RWPE2 (cell line): ENCODE data around the gene LRRC71.

Experiments
- ATAC-seq: fragments of 200-7000 bp; cut with Tn5 transposase; 3 replicates; pipeline ENCODE4 v1.9.1; 2021; ENCODE audit warnings: low read depth
- DNase-seq: peaks from one replicate; pipeline ENCODE4 v3.0.0-alpha.2; 2020; ENCODE audit warnings: low spot score
- H3K27ac ChIP-seq: fragments of 450-650 bp; 2 replicates; pipeline ENCODE4 v1.5.1; 2017; ENCODE audit warnings: mild to moderate bottlenecking; ENCODE audit not compliant: poor library complexity, severe bottlenecking
- H3K27me3 ChIP-seq: fragments of 250-450 bp; sonication (Bioruptor Pico); 2 replicates; pipeline ENCODE4 v1.5.1; 2021; ENCODE audit warnings: mild to moderate bottlenecking, moderate library complexity; ENCODE audit not compliant: insufficient read depth, poor library complexity, severe bottlenecking
- H3K36me3 ChIP-seq: fragments of 250-450 bp; sonication (Bioruptor Pico); 2 replicates; pipeline ENCODE4 v1.5.1; 2020; ENCODE audit warnings: low read depth, mild to moderate bottlenecking, moderate library complexity
- H3K4me1 ChIP-seq: fragments of 250-450 bp; sonication (Bioruptor Pico); 2 replicates; pipeline ENCODE4 v1.5.1; 2021; ENCODE audit warnings: mild to moderate bottlenecking, moderate library complexity; ENCODE audit not compliant: insufficient read depth, poor library complexity, severe bottlenecking
- H3K4me3 ChIP-seq: fragments of 250-450 bp; sonication (Bioruptor Pico); 2 replicates; pipeline ENCODE4 v1.5.1; 2021; ENCODE audit warnings: mild to moderate bottlenecking, moderate library complexity; ENCODE audit not compliant: severe bottlenecking
- H3K9me3 ChIP-seq: fragments of 250-450 bp; sonication (Bioruptor Pico); 2 replicates; pipeline ENCODE4 v1.5.1; 2021; ENCODE audit warnings: mild to moderate bottlenecking, moderate library complexity; ENCODE audit not compliant: severe bottlenecking
- CTCF ChIP-seq: fragments of 450-650 bp; IDR thresholded peaks from one replicate; pipeline ENCODE4 v1.5.1; 2017; ENCODE audit warnings: mild to moderate bottlenecking, moderate library complexity; ENCODE audit not compliant: poor library complexity, severe bottlenecking

LRRC71 gene

DNA sequence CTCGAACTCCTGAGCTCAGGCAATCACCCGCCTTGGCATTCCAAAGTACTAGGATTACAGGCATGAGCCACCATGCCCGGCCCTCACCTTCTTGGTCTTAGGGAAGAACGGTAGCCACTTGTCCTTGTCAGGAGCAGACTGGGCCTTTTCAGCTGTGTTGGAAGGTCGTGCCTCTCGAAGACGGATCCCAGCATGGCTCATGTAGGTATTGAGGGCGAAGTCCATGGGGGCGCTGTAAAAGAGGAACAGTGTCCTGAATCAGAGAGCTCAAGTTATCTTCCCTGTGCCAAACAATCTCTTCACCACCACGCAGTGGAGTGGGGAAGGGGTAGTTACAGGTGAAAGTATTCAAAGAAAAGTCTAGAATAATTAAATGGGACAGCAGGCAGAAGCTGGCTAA lies 35.9 kb downstream of the LRRC71 start:
- H3K9me3 ChIP-seq, result no peaks in the 10 kb centered on the region
- no peak for TF ChIP-seq CTCF
- H3K27ac ChIP-seq, result no peak overlapping the region
- no peaks in the 10 kb centered on the region for H3K4me1 ChIP-seq
- DNase-seq (no peak), ATAC-seq (no peak)
- no peaks in the 10 kb centered on the region for H3K27me3 ChIP-seq
- H3K4me3 ChIP-seq, result no peak overlapping the region
- H3K36me3 ChIP-seq, result peaks cover 20% of the 10 kb centered on the region

DNA sequence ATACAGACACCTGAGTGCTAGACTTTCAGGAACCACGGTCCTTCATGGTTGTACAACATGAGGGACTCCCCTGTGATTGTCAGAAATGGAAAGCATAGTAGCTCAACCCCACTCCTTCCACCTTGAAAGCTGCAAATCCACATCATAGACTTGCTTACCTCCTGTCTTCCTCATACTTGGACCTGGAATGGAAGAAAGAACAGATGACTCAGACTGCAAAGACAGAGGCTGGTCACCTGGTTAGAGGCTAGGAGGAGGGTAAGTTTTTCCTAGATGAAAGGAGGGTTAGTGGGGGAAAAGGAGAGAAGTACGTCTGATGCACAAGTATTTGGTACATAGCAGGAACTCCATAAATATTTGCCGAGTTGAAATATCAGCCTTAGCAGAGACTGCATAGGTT lies 37.2 kb downstream of the LRRC71 start:
- Histone ChIP-seq H3K9me3 (no peaks in the 10 kb centered on the region), H3K4me1 (no peaks in the 10 kb centered on the region), H3K27ac (no peak overlapping the region), H3K4me3 (no peak overlapping the region), H3K36me3 (peaks cover 28% of the 10 kb centered on the region), H3K27me3 (no peaks in the 10 kb centered on the region)
- ATAC-seq (no peak), DNase-seq (no peak)
- no peak for TF ChIP-seq CTCF

- Histone ChIP-seq H3K4me1 (no peaks in the 10 kb centered on the region), H3K36me3 (peaks cover 32% of the 10 kb centered on the region)
Observed at GRCh38 chr1:156958247-156958714, 37.8 kb downstream of the LRRC71 start.

GRCh38 chr1:156959414-156959813 lies 39.0 kb downstream of the LRRC71 start:
- Histone ChIP-seq H3K4me1 (peaks cover 2% of the 10 kb centered on the region), H3K4me3 (no peak overlapping the region), H3K27ac (no peak overlapping the region), H3K27me3 (no peaks in the 10 kb centered on the region), H3K9me3 (no peaks in the 10 kb centered on the region), H3K36me3 (peaks cover 32% of the 10 kb centered on the region)
- no peak for TF ChIP-seq CTCF
- DNase-seq, result no peak
- ATAC-seq, result 0 out of 3 replicates have a peak, but pooled peaks have one; percentile 14

More at GRCh38 chr1:156958247-156958714, 37.8 kb downstream of the LRRC71 start:
- no peak for TF ChIP-seq CTCF
- Histone ChIP-seq H3K9me3 (no peaks in the 10 kb centered on the region), H3K27ac (no peak overlapping the region), H3K4me3 (no peak overlapping the region), H3K27me3 (no peaks in the 10 kb centered on the region)
- DNase-seq, result no peak
- peak; percentile 19; the same call in 2 of the 3 replicates for ATAC-seq

DNA sequence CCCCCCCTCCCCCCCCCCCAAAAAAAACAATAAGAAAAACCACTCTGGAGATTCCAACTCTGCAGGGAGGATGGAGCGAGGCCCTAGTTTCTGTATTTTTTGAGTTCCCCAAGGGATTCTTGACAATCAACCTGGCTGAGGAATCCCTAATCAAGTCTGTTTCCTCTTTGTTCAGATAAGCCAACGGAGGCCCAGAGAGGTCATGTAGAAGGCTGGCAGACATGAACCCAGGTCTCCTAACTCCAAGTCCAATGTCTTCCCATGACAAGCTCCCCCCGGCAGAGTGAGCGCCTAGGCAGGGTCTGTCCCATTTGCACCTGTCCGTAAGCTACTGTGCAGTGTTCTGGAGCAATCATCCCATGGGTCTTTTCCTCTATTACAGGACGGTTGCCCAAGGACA lies 39.5 kb downstream of the LRRC71 start:
- H3K27ac ChIP-seq, result no peak overlapping the region
- no peak overlapping the region for H3K4me3 ChIP-seq
- H3K27me3 ChIP-seq, result no peaks in the 10 kb centered on the region
- TF ChIP-seq CTCF, result no peak
- no peaks in the 10 kb centered on the region for H3K9me3 ChIP-seq
- H3K4me1 ChIP-seq, result peaks cover 2% of the 10 kb centered on the region
- ATAC-seq, result no peak
- H3K36me3 ChIP-seq, result peaks cover 32% of the 10 kb centered on the region
- DNase-seq, result no peak
